Measurements from ENCODE around the gene SNCB. TPM values are rescaled to one million over a fixed set of nuclear protein-coding genes. Genes with fewer than 3 reads are reported as not detected.

The SNCB gene
- total RNA-seq, 2 experiments from 2014 or later: not detected

DNA sequence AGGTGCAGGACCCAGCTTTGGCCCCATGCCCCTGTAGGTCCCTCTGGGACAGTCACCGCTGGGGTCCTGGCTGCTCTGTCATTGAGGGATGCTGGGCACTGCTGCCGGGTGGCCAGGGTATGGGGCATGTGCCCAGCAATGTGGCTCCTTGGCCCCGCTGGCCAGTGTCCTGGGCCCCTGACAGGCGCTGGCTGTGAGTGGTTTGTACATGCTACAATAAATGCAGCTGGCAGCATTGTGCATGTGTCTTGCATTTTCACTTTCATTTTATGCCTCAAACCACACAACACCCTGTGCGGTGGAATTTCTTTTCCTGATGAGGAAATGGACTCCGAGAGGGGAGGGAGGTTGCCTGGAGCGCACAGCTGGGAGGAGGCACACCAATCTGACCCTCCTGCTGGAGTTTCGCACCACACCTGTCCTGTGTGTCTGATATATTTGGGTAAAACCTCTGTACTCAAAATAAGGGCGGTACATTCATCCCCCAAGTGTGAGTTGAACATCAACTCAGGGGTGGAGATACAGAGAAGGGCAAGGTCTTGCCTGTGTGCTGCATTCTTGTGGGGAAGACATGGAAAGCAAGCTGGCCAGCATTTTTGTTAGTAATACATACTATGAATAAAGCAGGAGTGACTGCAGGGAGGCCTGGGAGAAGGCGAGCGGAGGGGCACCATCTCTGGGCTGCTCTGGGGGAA, 28.6 kb upstream of the SNCB start:
- peak overlapping the region; percentile 43 for H3K4me3 Mint-ChIP-seq
- H3K4me1 Mint-ChIP-seq: peaks cover 29% of the 10 kb centered on the region
- ChIA-PET POLR2A (interaction anchor here (0.6 to 2.6 kb wide), 3 partner anchors 11 to 123 kb away, joined by 3 to 14 read pairs (median 3); partner anchors contain the start of gene TSPAN17), CTCF (interaction anchor here (0.7 to 6.3 kb wide), 14 partner anchors 11 to 454 kb away, joined by 3 to 81 read pairs (median 4); partner anchors contain the start of gene TSPAN17)
- peaks cover 11% of the 10 kb centered on the region for H3K36me3 Mint-ChIP-seq (ENCODE audit: low read depth)
- peak; percentile 46 for DNase-seq
- H3K27ac Mint-ChIP-seq: no peak overlapping the region
- no peaks in the 10 kb centered on the region for H3K9me3 Mint-ChIP-seq
- peaks cover 2% of the 10 kb centered on the region for H3K27me3 Mint-ChIP-seq

DNA sequence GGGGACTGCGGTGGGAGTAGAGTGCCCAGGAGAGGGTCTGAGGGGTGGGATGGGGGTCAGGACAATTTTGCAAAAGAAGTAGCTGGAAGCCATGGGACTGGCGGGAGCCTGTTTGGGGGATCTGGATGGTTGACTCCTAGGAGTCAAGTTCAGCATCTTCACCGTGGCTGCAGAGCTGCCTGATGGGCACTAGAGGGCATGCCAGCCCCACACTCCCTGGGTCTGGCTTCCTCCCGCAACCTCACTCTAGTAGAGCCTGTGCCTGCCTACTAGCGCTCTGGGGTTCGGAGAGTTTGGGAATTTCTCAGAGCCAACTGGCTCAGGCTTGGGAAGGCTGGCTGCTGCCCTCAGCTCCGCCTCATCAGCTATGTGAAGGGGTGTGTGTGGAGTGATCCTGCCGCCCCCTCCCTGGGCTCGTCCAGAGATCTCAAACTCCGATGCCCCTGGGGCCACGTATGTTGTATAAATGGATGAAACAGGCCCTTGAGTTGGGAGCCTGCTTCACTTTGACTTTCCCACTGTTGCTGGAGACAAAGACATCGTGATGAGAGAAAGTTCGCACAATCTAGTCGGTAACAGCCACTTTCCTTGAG, 27.8 kb upstream of the SNCB start:
- no peaks in the 10 kb centered on the region for H3K27me3 Mint-ChIP-seq
- peaks cover 37% of the 10 kb centered on the region for H3K4me1 Mint-ChIP-seq
- no peaks in the 10 kb centered on the region for H3K9me3 Mint-ChIP-seq
- peak; percentile 69 for DNase-seq
- H3K27ac Mint-ChIP-seq: no peak overlapping the region
- POLR2A ChIA-PET: interaction anchor here (0.6 to 2.6 kb wide), 4 partner anchors 10 to 242 kb away, joined by 3 to 14 read pairs (median 3); partner anchors contain the start of genes CLTB and TSPAN17
- peaks cover 18% of the 10 kb centered on the region for H3K36me3 Mint-ChIP-seq (ENCODE audit: low read depth)
- H3K4me3 Mint-ChIP-seq: no peak overlapping the region
- CTCF ChIA-PET: interaction anchor here (0.5 to 6.3 kb wide), 22 partner anchors 8 to 455 kb away, joined by 3 to 81 read pairs (median 4); partner anchors contain the start of genes HK3, TSPAN17 and ZNF346

DNA sequence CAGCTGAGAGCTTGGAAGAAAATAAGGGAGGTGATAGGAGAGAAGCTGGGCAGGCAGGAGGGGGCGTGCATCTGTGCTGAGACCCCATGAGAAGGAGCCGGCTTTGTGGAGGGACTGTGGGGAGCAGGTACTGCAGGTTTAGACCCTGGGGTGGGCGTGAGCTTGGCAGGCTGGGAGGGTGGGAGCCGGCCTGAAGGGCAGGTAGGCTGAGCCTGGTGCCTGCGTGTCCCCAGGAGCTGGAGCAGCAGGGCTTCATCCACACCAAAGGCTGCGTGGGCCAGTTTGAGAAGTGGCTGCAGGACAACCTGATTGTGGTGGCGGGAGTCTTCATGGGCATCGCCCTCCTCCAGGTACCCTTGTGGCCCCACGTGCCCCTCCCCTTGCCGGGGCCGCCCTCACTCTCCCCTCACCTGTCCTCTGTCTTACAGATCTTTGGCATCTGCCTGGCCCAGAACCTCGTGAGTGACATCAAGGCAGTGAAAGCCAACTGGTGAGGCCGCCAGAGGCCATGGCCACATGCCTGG, 26.2 kb upstream of the SNCB start:
- H3K4me1 Mint-ChIP-seq: peaks cover 45% of the 10 kb centered on the region
- no peak overlapping the region for H3K4me3 Mint-ChIP-seq
- H3K27ac Mint-ChIP-seq: no peak overlapping the region
- H3K27me3 Mint-ChIP-seq: no peaks in the 10 kb centered on the region
- DNase-seq: no peak
- H3K9me3 Mint-ChIP-seq: no peaks in the 10 kb centered on the region
- CTCF ChIA-PET: interaction anchor here (1.4 to 6.3 kb wide), 5 partner anchors 9 to 457 kb away, joined by 4 to 81 read pairs (median 6); partner anchors contain the start of gene TSPAN17
- POLR2A ChIA-PET: no interaction called here
- peaks cover 24% of the 10 kb centered on the region for H3K36me3 Mint-ChIP-seq (ENCODE audit: low read depth)

DNA sequence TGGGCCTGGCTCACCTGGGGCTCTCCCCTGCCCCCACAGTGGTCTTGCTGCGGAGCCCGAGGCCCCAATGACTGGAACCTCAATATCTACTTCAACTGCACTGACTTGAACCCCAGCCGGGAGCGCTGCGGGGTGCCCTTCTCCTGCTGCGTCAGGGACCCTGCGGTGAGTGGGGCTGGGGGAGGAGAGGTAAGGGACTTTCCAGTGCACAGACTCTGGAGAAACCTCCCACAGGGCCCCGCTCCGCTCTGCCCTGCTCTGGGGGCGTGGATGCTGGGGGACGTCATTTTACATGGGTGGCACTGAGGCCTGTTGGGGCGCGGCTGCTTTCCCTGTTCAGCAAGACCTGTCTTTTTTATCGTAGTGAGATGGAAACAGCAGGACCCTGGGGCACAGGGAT, 24.5 kb upstream of the SNCB start:
- Mint-ChIP-seq H3K4me3 (no peak overlapping the region), H3K27ac (no peak overlapping the region), H3K36me3 (ENCODE audit: low read depth) (peaks cover 24% of the 10 kb centered on the region), H3K9me3 (no peaks in the 10 kb centered on the region), H3K4me1 (peaks cover 50% of the 10 kb centered on the region), H3K27me3 (no peaks in the 10 kb centered on the region)
- ChIA-PET CTCF (no interaction called here), POLR2A (no interaction called here)
- DNase-seq: no peak

DNA sequence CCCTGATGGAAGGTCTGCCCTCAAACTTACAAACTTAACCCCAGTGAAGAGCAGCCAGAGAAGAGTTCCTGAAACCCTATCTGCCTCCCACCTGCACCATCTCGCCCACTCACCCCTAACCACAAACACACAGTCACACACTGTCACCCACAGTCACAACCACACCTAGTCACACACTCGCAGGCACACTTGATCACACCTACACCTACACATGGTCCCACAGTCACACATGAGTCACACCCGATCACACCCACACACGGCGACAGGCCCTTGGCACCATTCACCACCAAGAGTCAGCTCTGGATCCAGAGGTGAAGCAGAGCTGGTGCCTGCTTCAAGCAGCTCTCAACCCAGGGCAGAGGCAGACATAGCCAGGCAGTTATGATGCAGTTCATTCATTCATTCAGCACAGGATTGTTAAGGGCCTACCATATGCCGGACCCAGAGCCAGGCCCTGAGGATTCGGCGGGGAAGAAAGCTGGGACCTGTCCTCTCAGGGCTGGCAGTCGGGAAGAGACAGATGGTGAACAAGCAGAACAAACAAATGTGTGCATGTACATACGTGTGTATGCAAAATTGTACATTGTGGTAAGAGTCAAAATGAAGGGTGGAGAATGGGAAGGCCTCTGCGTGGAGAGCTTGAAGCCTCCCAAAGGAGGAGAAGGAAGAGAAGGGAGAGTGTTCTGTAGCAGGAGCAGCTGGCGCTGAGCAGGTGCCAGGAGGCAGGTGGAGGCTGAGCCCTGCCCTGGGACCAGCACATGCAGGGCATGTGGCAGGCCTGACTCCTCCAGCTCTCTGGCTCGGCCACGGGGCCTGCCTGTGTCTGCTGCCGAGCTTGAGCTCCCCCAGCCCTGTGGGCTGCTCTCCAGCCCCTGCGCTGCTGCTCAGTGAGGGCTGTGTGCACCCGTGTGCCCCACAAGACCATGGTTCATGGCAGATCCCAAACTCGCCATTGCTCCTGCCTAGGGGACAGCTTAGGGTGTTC, 23.4 kb upstream of the SNCB start:
- H3K4me3 Mint-ChIP-seq: no peak overlapping the region
- peaks cover 52% of the 10 kb centered on the region for H3K4me1 Mint-ChIP-seq

DNA sequence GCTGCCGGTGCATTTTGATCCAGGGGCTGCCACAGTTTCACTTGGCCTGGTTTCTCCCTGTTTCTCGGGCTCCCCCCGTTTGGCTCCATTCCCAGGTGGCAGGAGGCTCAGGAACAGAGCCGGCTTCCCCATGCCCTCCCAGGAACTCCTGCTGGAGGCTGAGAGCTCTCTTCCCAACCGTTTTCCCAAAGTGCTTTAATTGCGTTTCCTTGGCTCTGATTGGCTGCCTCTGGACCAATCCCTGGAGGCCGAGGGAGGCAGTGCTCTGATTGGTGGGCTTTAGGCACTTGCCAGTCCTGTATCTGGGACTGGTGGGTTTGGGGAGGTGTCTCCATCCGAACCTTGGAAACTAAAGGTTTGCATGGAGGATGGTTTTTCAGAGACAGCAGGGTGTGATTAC, 21.8 kb upstream of the SNCB start:
- no peaks in the 10 kb centered on the region for H3K9me3 Mint-ChIP-seq
- ChIA-PET CTCF (interaction anchor here (3.6 kb wide), 1 partner anchor 8 kb away, joined by 27 read pairs; no protein-coding TSS in a partner anchor), POLR2A (no interaction called here)
- no peaks in the 10 kb centered on the region for H3K27me3 Mint-ChIP-seq
- no peak overlapping the region for H3K4me3 Mint-ChIP-seq
- DNase-seq: no peak
- H3K4me1 Mint-ChIP-seq: peaks cover 49% of the 10 kb centered on the region
- peaks cover 21% of the 10 kb centered on the region for H3K36me3 Mint-ChIP-seq (ENCODE audit: low read depth)
- H3K27ac Mint-ChIP-seq: no peak overlapping the region

More for the DNA sequence above, 23.4 kb upstream of the SNCB start:
- ChIA-PET CTCF (no interaction called here), POLR2A (no interaction called here)
- peak overlapping the region; percentile 28 for H3K27ac Mint-ChIP-seq
- H3K27me3 Mint-ChIP-seq: no peaks in the 10 kb centered on the region
- H3K36me3 Mint-ChIP-seq (ENCODE audit: low read depth): peaks cover 24% of the 10 kb centered on the region
- peak; percentile 47 for DNase-seq
- no peaks in the 10 kb centered on the region for H3K9me3 Mint-ChIP-seq

DNA sequence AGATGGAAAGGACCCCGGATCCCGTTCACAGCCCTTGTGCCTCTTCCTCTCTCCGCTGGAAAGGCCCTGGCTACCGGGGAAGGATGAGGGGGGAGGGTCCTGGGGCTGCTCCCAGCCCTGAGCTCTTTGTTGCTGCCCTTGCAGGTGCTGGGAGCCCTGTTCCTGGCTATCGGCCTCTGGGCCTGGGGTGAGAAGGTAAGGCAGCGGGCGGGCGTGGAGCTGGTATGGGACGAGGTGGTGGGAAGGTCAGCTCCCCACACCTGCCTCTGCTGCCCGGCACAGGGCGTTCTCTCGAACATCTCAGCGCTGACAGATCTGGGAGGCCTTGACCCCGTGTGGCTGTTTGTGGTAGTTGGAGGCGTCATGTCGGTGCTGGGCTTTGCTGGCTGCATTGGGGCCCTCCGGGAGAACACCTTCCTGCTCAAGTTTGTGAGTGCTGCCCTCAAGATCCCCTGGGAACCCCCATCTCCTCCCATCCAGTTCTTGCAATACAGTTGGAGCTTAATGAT, 21.2 kb upstream of the SNCB start:
- H3K4me1 Mint-ChIP-seq: peaks cover 55% of the 10 kb centered on the region

DNA sequence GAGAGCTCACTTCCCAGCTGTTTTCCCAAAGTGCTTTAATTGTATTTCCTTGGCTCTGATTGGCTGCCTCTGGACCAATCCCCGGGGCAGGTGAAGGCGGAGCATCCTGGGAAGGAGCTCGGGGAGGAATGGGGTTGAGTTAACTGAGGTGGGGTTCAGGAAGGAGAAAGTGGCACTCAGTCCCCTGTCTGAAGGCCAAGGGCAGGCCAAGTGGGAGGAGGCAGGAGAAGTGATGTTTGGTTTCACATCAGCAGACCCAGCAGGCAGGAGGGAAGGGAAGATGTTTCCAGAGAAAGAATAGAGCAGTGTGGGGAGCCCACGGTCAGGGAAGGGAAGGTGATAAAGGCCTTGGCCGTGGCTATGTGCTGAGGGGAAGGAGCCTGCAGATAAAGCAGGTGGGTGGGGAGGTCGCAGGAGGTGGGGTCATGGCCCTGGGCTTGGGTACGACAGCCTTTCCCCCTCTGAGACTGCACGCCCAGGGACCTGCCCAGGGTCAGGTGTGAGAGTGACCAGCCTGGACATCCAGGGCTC, 20.1 kb upstream of the SNCB start:
- Mint-ChIP-seq H3K27ac (no peak overlapping the region), H3K9me3 (no peaks in the 10 kb centered on the region), H3K36me3 (ENCODE audit: low read depth) (peaks cover 17% of the 10 kb centered on the region), H3K4me1 (peaks cover 62% of the 10 kb centered on the region), H3K4me3 (no peak overlapping the region), H3K27me3 (no peaks in the 10 kb centered on the region)
- ChIA-PET CTCF (interaction anchor here (0.6 to 3.6 kb wide), 3 partner anchors 7 to 309 kb away, joined by 4 to 27 read pairs (median 4); no protein-coding TSS in a partner anchor), POLR2A (interaction anchor here (2.2 kb wide), 1 partner anchor 10 kb away, joined by 8 read pairs; no protein-coding TSS in a partner anchor)
- DNase-seq: no peak

More for the DNA sequence above, 21.2 kb upstream of the SNCB start:
- Mint-ChIP-seq H3K9me3 (no peaks in the 10 kb centered on the region), H3K36me3 (ENCODE audit: low read depth) (peaks cover 21% of the 10 kb centered on the region), H3K4me3 (no peak overlapping the region), H3K27ac (no peak overlapping the region), H3K27me3 (no peaks in the 10 kb centered on the region)
- ChIA-PET POLR2A (interaction anchor here (2.2 kb wide), 1 partner anchor 9 kb away, joined by 8 read pairs; no protein-coding TSS in a partner anchor), CTCF (interaction anchor here (3.6 kb wide), 1 partner anchor 9 kb away, joined by 27 read pairs; no protein-coding TSS in a partner anchor)
- DNase-seq: no peak

DNA sequence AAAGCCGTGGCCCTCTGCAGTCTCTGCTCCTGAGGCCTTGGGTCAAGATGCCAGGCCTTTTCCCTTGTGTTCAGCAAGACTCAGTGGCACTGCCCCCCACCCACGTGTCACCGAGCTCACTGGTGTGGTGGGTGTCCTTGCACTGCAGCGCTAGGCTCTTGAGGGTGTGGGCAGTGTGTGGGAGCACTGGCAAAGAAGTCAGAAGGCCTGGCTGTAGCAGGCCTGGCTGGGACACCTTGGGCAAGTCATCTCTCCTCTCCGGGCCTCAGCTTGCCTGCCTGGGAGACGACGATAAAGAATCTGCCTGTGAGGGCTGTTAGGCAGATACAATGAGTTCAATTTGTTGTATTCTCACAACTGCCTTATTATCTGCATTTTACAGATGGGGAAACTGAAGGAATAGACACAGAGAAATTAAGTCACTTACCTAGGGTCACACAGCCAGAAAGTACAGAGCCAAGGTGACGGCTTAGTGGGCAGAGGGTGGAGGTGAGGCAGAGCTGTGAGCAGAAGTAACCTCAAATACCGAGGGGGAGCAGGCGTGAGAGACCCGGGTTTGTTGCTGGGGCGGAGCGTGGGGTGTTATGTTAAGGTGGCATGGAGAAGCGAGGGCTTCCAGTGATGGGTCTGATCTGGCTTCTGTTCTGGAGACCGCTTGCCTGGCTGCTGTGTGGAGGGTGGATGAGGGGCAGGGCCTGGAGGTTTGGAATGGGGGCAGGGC, 18.3 kb upstream of the SNCB start:
- CTCF ChIA-PET: interaction anchor here (3.9 kb wide), 1 partner anchor 10 kb away, joined by 81 read pairs; no protein-coding TSS in a partner anchor
- peaks cover 60% of the 10 kb centered on the region for H3K4me1 Mint-ChIP-seq
- peak overlapping the region; percentile 83 for H3K4me3 Mint-ChIP-seq
- no peaks in the 10 kb centered on the region for H3K9me3 Mint-ChIP-seq
- POLR2A ChIA-PET: interaction anchor here (1.3 to 2.7 kb wide), 4 partner anchors 10 to 201 kb away, joined by 3 to 14 read pairs (median 8); partner anchors contain the start of gene RNF44
- H3K27ac Mint-ChIP-seq: peak overlapping the region; percentile 61
- no peak for DNase-seq
- H3K36me3 Mint-ChIP-seq (ENCODE audit: low read depth): peaks cover 11% of the 10 kb centered on the region
- H3K27me3 Mint-ChIP-seq: no peaks in the 10 kb centered on the region

DNA sequence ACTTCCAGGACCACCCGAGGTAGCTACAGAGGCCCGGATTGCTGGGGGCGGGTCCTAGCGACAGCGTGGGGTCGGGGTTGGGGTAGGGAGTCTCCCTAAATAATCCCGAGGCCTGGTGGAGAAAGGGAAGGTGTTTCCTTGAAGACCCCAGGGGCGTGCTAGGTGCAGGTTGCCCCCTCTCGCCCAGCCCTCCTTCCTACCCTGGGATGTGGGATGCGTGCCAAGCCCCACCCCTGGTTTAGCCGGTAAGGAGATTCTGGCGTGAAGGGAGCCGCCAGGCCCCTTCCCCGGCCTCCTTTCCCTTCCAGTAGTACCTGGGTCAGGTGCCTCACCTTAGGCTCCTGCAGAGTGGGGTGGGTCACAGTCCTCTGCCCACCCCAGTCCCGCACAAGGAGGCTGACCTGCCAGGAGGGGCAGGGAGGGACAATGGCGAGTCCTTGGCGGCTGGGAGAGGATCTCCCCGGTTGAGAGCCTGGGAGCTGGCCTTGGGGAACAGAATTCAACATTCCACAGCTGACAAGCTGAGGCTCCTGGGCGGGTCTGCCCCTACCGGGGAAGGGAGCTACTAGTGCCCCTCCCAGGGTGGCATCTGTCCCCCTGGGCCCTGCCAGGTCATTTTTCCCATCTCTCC, 17.6 kb upstream of the SNCB start:
- H3K4me3 Mint-ChIP-seq: peak overlapping the region; percentile 83
- H3K27me3 Mint-ChIP-seq: no peaks in the 10 kb centered on the region
- H3K9me3 Mint-ChIP-seq: no peaks in the 10 kb centered on the region
- CTCF ChIA-PET: interaction anchor here (1.2 to 3.9 kb wide), 3 partner anchors 11 to 74 kb away, joined by 3 to 81 read pairs (median 5); no protein-coding TSS in a partner anchor
- H3K36me3 Mint-ChIP-seq (ENCODE audit: low read depth): peaks cover 5% of the 10 kb centered on the region
- peak overlapping the region; percentile 76 for H3K27ac Mint-ChIP-seq
- no peak for DNase-seq
- peaks cover 53% of the 10 kb centered on the region for H3K4me1 Mint-ChIP-seq
- POLR2A ChIA-PET: interaction anchor here (1.1 to 2.7 kb wide), 7 partner anchors 10 to 200 kb away, joined by 3 to 14 read pairs (median 5); partner anchors contain the start of gene RNF44
